Activated gamma-delta T cell treated with Interleukin-2 at 50 U/mL for 16 hours (primary cell): ENCODE data around the gene UNC5A.

Experiments used
- DNase-seq: peaks from one replicate; pipeline ENCODE4 v3.0.0-alpha.2; 2020

Gene UNC5A

DNA sequence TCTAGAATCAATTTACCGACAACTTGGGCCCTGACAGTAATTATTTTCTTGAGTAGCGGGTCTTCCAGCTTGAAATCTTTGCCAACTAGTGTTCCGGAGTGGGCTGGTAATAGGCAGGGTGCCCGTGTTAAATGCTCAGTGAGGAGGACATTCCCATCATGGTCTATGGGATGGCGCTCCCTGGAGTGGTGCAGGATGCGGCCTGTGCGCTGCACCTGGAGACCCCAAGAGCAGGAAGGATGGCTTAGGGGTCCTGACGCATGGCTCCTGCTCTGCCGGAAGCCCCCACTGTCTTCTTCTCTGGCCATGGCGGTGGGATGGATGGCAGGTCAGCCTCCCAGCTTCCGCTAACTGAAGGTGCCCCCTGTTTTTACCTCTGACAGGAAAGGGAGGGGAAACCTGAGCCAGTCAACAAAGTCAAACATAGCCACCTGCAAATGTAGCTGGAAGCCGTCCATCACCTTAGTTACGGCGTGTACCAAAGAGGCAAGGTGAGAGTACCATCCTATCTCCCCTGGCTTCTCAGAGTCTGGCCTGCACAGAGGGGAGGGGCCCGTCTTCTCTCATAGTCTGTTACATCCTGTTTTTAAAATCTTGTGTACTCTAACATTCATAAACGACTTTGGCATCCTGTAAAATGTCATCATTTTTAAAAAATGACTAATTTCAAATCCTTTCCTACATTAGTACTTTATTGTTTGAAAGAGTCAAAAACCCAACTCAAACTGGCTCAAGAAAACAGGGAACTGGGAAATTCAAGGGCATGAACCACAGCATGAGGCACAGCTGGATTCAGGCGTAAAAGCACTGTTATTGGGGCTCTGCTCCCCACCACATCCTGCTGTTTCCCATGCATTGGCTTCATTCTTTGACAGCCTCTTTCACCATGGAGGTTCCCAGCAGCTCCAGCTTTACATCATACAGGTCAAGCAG lies 28.5 kb upstream of the UNC5A start:
- no peak for DNase-seq

DNA sequence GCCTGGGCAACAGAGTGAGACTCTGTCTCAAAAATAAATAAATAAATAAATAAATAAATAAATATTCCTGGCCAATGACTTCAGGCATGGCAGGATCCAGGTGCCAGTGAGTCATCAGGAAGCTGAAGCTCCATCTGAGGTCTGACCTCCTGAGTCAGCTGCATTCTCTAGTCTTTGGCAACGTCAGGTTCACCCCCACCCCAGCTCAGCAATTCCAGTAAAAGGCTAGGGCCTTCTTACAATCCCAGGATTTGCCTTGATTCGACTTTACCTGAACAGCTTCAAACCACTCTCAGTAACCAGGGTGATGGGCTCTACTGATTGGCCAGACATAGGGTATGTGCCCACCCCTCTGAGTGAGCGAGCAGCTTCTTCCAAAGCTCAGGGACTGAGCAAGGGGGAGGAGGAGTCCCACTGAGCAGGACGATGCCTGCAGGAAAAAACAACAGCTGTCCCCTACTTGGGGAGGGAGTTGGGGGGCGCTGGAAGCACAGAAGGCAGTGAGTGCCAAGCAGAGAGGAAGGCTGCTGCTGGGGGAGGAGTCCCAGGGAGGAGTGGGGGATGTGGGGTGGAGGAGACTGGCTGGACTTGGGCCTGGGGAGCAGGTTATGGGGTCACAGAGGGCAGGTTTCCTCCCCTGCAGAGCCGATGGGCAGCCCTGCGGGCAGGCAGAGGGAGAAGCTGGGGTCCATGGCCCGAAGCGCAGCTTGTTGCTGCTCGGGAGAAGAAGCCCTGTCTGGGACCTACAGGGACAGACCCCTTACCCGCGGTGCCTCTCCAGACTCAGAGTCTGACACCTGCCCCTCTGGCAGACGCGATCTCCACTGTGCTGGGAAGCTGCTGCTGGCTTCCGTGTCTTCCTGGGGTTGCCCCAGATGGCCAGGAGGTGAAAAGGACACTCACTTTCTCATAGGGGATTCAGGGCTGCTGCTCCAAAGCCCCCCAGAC lies 25.9 kb upstream of the UNC5A start:
- DNase-seq: no peak

GRCh38 chr5:176785184-176786145 lies 24.9 kb upstream of the UNC5A start:
- no peak for DNase-seq

- DNase-seq: no peak
Observed at GRCh38 chr5:176787676-176788075, 22.7 kb upstream of the UNC5A start.

GRCh38 chr5:176788091-176788490 lies 22.3 kb upstream of the UNC5A start:
- no peak for DNase-seq

DNA sequence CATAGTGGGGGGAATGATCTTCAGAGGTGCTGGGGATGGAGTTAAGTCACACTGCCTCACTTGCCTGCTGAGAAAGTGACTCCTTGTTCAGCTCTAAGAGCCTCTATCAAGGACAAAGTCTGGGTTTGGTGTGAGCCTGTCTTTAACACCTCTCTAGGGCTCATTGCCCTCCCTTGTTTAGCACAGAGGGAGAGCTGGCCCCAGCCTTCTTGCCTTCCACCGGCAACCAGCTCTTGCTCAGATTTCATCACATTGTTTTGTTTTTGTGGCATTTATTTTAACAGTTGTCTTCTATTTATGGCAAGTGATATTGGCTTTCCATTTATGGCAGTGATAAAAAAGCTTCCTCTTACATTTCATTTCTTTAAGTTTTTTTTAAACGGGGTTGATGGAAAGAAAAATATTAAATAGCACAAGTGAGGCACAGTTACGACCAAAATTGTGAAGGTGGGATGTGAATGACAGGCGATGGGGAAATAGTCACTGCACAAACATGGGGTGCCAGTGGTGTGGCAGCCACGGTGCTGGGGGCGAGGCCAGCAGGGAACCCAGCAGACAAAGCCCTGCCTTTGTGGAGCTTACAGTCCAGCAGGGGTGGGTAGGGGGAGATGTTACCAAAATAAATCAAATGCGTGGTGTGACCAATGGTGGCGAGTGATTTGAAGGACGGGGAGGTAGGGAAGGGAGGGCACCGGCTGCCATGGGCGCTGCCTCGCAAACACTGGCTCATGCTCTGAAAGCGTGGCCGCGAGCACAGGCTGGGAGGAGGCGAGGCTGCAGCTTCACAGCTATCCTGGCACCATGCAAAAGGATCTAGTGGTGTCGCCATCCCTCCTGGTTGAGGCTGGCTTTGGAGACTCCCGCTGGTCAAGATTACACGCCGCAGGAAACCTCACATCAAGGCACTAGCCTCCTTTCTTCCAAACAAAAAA lies 21.2 kb upstream of the UNC5A start:
- no peak for DNase-seq

GRCh38 chr5:176789873-176790615 lies 20.3 kb upstream of the UNC5A start:
- DNase-seq: no peak

DNA sequence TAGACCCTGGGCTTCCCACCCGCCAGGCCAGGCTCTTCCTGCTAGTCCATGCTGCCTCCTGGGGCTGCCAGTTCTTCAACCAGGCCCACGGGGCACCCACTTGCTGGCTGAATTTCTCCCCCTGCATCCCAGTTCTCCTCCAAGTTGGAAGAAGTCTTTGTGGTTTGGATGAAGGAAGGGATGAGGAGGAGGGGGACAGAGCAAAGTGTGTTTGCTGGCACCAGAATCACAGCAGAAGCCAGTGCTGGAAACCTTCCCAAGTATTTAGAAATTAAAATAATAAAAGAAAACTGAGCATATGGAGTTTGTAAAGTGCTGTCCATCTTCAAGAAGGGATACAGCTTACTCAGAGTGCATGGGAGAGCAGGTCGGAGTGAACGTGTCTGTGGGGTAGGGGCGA lies 19.4 kb upstream of the UNC5A start:
- no peak for DNase-seq

GRCh38 chr5:176792655-176793342 lies 17.6 kb upstream of the UNC5A start:
- DNase-seq: no peak

DNA sequence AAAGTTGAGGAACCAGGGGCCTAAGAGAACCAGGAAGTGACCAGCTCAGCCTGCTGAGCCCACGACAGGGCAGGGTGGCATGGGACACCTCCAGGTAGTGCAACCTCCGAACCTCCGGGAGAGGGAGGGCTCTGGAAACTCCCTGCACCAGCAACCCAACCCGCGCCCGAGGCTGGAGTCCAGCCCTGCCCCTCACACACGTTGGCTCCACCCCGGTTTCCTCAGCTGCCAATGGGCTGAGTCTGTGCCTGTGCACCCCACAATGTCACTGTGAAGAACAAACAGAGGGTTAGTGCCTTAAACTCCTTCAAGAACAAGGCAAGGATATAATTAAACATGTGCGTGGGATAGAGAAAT lies 17.0 kb upstream of the UNC5A start:
- no peak for DNase-seq

GRCh38 chr5:176793736-176794135 lies 16.6 kb upstream of the UNC5A start:
- no peak for DNase-seq

DNA sequence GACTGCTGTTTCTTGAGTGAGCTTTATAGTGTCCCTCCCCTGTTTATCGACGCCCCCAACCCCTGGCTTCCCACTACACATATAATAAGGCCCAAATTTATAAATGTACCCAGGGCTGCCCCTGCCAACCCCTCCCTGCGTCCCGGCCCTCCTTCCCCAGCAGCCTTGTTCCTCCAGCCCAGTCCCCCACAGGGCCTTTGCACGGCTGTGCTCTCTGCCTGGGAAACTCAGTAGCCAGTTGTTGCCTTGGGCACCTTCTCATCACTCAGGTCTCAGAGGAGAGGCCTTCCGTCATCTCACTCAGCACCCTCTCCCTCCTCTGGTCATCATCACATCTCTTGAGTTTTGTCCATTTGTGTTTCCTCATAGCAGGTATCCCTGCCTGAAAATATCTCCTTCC lies 15.8 kb upstream of the UNC5A start:
- DNase-seq: no peak

DNA sequence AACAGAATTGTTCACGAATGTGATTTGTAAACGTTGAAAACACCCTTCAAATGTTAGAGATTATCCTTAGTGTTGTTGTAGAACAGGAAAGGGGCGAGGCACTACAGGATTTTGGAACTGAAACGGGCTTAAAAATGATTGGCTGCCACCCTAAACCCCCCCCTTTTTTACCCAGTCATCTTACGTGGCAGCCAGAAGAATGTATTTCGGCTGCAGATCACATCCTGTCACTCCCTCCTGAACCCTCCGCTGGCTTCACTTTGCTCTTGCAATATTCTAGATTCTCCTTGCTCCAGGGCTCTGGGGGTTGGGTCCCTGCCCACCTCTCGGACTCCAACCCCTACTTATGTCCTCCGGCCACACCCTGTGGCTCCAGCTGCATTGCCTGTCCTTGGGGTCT lies 13.9 kb upstream of the UNC5A start:
- no peak for DNase-seq

DNA sequence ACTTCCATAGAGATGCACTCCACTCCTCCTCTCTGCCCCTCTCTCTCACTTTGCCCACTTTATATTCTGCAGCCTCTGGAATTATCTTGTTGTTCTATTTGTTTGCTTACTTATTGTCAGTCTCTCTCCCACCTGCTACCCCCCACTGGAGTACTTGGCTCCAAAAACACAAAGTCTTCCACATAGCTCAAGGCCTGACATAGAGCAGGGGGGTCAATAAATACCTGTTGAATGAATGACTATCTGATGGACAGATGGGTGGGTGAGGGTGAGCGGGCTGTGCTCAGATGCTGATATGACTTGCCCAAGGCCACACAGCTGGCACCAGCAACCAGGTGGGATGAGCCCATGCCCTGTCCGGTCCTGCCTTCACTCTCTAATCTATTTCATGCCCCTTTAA lies 13.4 kb upstream of the UNC5A start:
- no peak for DNase-seq

DNA sequence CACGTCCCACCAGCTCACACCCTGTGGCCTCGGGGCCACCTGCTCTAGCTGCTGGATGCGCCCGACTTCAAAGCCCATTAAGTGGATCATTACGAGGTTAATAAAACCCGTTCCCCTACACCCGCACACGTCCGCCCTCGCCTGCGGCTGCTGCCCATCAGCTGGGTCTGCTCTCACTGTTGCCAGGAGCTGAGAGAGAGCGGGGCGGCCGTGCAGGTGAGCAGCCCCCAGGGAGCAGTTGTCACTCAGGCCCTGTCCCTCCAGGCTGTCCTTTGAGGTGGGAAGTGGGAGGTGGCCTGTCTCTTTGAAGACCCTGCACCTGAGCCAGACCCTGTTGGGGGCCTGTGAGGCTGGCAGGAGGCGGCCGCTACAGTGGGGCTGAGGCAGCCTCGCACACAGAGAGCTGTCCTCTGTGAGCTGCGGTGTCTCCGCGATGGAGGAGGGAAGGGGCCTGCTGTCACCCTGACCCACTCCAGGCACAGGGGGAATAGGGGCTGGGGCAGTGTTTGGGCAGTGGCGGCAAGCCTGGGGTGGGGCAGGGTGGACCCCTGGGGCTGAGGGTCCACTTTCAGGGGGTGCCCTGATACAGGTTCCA lies 12.8 kb upstream of the UNC5A start:
- no peak for DNase-seq

DNA sequence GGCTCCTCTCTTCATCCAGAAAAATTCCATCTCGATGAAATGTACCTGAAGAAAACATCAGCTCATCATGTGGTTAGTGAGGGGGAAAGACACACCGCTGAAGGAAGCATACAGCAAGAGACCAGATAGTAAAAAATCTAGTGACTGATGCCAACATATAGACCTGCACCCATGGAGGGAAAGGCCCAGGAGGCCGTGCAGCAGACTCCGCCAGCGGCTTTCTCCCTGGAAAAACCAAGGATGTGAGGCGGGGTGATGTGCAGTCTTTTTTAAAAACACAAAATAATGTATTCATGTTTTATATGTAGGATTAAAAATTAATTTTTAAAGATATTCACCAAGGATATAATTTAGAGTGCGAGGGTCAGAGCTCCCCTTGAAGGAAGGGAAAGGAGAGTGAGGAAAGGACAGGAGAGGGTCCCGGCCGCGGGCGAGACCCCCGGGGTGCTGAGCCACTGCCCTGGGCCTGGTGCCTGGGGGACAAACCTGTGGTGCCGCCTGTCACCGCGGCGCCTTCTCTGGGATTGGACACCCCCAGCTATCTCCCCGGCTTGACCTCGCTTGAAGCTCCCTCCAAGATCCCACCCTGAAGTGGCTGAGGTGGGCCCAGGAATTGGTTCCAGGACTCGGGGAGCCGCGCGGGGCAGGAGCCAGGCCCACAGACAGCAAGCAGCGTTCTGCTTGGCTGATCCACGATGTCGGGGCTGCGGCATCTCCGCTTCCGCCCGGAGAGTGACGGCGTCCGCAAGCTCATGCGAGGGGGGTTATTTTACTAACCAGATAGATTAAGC lies 12.1 kb upstream of the UNC5A start:
- DNase-seq: no peak

GRCh38 chr5:176798949-176799348 lies 11.4 kb upstream of the UNC5A start:
- no peak for DNase-seq

- no peak for DNase-seq
Observed at GRCh38 chr5:176799488-176799887, 10.9 kb upstream of the UNC5A start.

DNA sequence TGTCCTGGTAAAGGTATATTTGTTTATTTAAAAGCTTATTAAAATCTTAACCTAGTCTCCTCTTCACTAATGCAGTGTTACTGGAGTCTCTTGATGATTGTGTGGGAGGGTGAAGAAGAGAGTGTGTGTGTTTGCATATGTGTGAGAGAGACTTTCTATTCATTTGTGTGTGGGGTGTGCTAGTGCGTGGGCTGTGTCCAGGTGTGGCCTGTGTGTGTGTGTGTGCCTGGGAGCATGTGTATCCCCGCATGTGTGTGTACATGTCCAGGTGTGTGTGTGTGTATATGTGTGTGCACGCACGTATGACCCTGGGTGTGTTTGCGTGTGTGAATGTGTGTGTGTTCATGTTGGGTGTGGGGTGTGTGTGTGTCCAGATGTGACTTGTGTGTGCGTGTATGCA lies 10.3 kb upstream of the UNC5A start:
- DNase-seq: no peak
